Measurements from ENCODE around the gene GCAT. TPM values are rescaled to one million over a fixed set of nuclear protein-coding genes. Genes with fewer than 3 reads are reported as not detected.

Gene GCAT
- total and polyA plus RNA-seq, 2 of the 13 experiments (the other 11 are each of a cell fraction or from before 2014, with no cell fraction given), result 28.0 to 50.3 TPM

DNA sequence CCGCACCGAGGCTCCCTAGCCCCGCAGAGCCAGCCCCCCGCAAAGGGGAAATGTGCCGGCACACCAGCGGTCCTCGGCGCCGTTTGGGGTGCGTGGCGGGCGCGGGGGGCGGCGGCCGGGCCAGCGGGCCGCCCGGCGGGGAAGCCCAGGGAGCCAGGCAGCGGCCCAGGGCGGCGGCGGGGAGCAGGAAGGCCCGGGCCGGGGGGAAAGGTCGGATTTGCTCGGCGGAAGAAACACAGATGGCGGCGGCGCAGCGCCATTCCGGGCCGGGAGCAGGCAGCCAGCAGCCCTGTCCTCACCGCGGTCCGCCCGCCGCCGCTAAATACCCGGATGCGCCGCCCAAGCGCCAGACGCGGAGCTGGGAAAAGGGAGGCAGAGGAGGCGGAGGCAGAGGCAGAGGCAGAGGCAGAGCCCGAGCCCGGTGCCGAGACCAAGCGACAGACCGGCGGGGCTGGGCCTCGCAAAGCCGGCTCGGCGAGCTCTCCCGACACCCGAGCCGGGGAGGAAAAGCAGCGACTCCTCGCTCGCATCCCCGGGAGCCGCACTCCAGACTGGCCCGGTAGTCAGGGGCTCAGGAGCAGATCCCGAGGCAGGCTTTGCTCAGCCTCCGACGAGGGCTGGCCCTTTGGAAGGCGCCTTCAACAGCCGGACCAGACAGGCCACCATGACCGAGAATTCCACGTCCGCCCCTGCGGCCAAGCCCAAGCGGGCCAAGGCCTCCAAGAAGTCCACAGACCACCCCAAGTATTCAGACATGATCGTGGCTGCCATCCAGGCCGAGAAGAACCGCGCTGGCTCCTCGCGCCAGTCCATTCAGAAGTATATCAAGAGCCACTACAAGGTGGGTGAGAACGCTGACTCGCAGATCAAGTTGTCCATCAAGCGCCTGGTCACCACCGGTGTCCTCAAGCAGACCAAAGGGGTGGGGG lies 2.6 kb upstream of the GCAT start (continued):
- TF ChIP-seq ZNF616 (CRISPR knock-in tag; IDR thresholded peaks at IDR 0.05; ENCODE audit: low read depth), result no peak
- TF ChIP-seq, protein P1, sequence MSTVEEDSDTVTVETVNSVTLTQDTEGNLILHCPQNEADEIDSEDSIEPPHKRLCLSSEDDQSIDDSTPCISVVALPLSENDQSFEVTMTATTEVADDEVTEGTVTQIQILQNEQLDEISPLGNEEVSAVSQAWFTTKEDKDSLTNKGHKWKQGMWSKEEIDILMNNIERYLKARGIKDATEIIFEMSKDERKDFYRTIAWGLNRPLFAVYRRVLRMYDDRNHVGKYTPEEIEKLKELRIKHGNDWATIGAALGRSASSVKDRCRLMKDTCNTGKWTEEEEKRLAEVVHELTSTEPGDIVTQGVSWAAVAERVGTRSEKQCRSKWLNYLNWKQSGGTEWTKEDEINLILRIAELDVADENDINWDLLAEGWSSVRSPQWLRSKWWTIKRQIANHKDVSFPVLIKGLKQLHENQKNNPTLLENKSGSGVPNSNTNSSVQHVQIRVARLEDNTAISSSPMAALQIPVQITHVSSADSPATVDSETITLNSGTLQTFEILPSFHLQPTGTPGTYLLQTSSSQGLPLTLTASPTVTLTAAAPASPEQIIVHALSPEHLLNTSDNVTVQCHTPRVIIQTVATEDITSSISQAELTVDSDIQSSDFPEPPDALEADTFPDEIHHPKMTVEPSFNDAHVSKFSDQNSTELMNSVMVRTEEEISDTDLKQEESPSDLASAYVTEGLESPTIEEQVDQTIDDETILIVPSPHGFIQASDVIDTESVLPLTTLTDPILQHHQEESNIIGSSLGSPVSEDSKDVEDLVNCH (CRISPR knock-in tag; IDR thresholded peaks at IDR 0.05), result peak; percentile 81; the same call in 1 of the 2 replicates
- peak; percentile 85 for TF ChIP-seq MEIS2 (CRISPR knock-in tag; IDR thresholded peaks at IDR 0.05)
- TF ChIP-seq PAF1 (CRISPR knock-in tag; IDR thresholded peaks at IDR 0.05), result no peak; the same call in 1 of the 2 replicates
- TF ChIP-seq, protein P2, sequence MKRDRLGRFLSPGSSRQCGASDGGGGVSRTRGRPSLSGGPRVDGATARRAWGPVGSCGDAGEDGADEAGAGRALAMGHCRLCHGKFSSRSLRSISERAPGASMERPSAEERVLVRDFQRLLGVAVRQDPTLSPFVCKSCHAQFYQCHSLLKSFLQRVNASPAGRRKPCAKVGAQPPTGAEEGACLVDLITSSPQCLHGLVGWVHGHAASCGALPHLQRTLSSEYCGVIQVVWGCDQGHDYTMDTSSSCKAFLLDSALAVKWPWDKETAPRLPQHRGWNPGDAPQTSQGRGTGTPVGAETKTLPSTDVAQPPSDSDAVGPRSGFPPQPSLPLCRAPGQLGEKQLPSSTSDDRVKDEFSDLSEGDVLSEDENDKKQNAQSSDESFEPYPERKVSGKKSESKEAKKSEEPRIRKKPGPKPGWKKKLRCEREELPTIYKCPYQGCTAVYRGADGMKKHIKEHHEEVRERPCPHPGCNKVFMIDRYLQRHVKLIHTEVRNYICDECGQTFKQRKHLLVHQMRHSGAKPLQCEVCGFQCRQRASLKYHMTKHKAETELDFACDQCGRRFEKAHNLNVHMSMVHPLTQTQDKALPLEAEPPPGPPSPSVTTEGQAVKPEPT (CRISPR knock-in tag; IDR thresholded peaks at IDR 0.05; ENCODE audit: low read depth), result no peak
- TF ChIP-seq CENPT (CRISPR knock-in tag; IDR thresholded peaks at IDR 0.05; ENCODE audit: low read depth), result 0 out of 2 replicates have a peak, but pooled peaks have one; percentile 33
- TF ChIP-seq NRL (CRISPR knock-in tag; IDR thresholded peaks at IDR 0.05; ENCODE audit: borderline replicate concordance), result peak; percentile 93
- TF ChIP-seq, protein P3, sequence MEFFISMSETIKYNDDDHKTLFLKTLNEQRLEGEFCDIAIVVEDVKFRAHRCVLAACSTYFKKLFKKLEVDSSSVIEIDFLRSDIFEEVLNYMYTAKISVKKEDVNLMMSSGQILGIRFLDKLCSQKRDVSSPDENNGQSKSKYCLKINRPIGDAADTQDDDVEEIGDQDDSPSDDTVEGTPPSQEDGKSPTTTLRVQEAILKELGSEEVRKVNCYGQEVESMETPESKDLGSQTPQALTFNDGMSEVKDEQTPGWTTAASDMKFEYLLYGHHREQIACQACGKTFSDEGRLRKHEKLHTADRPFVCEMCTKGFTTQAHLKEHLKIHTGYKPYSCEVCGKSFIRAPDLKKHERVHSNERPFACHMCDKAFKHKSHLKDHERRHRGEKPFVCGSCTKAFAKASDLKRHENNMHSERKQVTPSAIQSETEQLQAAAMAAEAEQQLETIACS (CRISPR knock-in tag; IDR thresholded peaks at IDR 0.05), result 0 out of 2 replicates have a peak, but pooled peaks have one; percentile 35
- 0 out of 2 replicates have a peak, but pooled peaks have one; percentile 55 for TF ChIP-seq ZNF484 (CRISPR knock-in tag; IDR thresholded peaks at IDR 0.05; ENCODE audit: borderline replicate concordance, low read depth)
- peak; percentile 91; the same call in 1 of the 2 replicates for TF ChIP-seq SNAPC2 (CRISPR knock-in tag; IDR thresholded peaks at IDR 0.05)
- peak; percentile 84 for TF ChIP-seq ZFX (CRISPR knock-in tag; IDR thresholded peaks at IDR 0.05; ENCODE audit: low read depth)
- TF ChIP-seq, protein P4, sequence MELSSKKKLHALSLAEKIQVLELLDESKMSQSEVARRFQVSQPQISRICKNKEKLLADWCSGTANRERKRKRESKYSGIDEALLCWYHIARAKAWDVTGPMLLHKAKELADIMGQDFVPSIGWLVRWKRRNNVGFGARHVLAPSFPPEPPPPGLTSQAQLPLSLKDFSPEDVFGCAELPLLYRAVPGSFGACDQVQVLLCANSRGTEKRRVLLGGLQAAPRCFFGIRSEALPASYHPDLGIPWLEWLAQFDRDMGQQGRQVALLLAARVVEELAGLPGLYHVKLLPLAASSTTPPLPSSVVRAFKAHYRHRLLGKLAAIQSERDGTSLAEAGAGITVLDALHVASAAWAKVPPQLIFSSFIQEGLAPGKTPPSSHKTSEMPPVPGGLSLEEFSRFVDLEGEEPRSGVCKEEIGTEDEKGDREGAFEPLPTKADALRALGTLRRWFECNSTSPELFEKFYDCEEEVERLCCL (CRISPR knock-in tag; IDR thresholded peaks at IDR 0.05; ENCODE audit: borderline replicate concordance), result no peak
- peak; percentile 59; the same call in 1 of the 2 replicates for TF ChIP-seq ZNF558 (CRISPR knock-in tag; IDR thresholded peaks at IDR 0.05; ENCODE audit: borderline replicate concordance)
- TF ChIP-seq HNRNPL (IDR thresholded peaks at IDR 0.05; ENCODE audit: low read depth, low read length), result peak; percentile 91
- peak; percentile 43 for TF ChIP-seq SKI (IDR thresholded peaks at IDR 0.05; ENCODE audit: partially characterized antibody)
- TF ChIP-seq ZNF792 (CRISPR knock-in tag; IDR thresholded peaks at IDR 0.05), result no peak
- no peak for TF ChIP-seq CEBPB (IDR thresholded peaks at IDR 0.05; ENCODE audit: borderline replicate concordance, low read depth, low read length)
- TF ChIP-seq PAWR (CRISPR knock-in tag; IDR thresholded peaks at IDR 0.05; ENCODE audit: borderline replicate concordance), result no peak
- 0 out of 2 replicates have a peak, but pooled peaks have one; percentile 34 for TF ChIP-seq ZFP62 (CRISPR knock-in tag; IDR thresholded peaks at IDR 0.05)
- no peak for TF ChIP-seq KDM5A (IDR thresholded peaks at IDR 0.05; ENCODE audit: borderline replicate concordance, low read length)
- TF ChIP-seq JUN (CRISPR knock-in tag; IDR thresholded peaks at IDR 0.05), result no peak
- TF ChIP-seq KDM3A (CRISPR knock-in tag; IDR thresholded peaks at IDR 0.05; ENCODE audit: low read depth), result peak; percentile 72; the same call in 1 of the 2 replicates
